Suprapubic skin (tissue), 4 donors: ENCODE measurements around the gene RPS6KA2.

Source experiments
- CTCF ChIP-seq, 2 donors: fragments of 200-600 bp in 1 of 2; fragments of 450-650 bp in 1 of 2; sonication (generic) in 1 of 2; IDR thresholded peaks; one replicate each; pipeline ENCODE4 v1.5.1; 2016 to 2019; ENCODE audit warnings: antibody characterized with exemption in 2 of 2, mild to moderate bottlenecking in 1 of 2, moderate library complexity in 1 of 2
- EP300 ChIP-seq: sonication (generic); formaldehyde crosslinking; IDR thresholded peaks from one replicate; pipeline ENCODE4 v1.6.1; 2017; ENCODE audit warnings: antibody characterized with exemption
- POLR2A ChIP-seq, 2 donors: fragments of 450-650 bp; IDR thresholded peaks; one replicate each; pipeline ENCODE4 v1.6.1; 2017; ENCODE audit warnings: antibody characterized with exemption in 2 of 2, mild to moderate bottlenecking in 2 of 2, moderate library complexity in 2 of 2
- POLR2AphosphoS5 ChIP-seq, 3 donors: sonication (generic); formaldehyde crosslinking; IDR thresholded peaks; one replicate each; pipeline ENCODE4 v1.6.1; 2017; ENCODE audit warnings: antibody characterized with exemption in 3 of 3

GRCh38 chr6:166493427-166494100 is 133.5 kb downstream of the RPS6KA2 start:
- TF ChIP-seq EP300, result no peak
- TF ChIP-seq CTCF (IDR thresholded peaks at IDR 0.05), result no peak
- no peak for TF ChIP-seq POLR2A (IDR thresholded peaks at IDR 0.05)
- TF ChIP-seq POLR2AphosphoS5 (IDR thresholded peaks at IDR 0.05), result no peak
